ENCODE data around the gene BEND2. TPM values are rescaled to one million over a fixed set of nuclear protein-coding genes. Genes with fewer than 3 reads are reported as not detected.

Gene BEND2
- total RNA-seq, 1 experiment from 2014 or later, result not detected

GRCh38 chrX:18228069-18228468 is 7.4 kb upstream of the BEND2 start:
- no peaks in the 10 kb centered on the region for H3K36me3 ChIP-seq (ENCODE audit: low read depth)
- H3F3A ChIP-seq (ENCODE audit: insufficient read depth, low read depth), result no peaks in the 10 kb centered on the region
- H3K4me2 ChIP-seq, result no peak overlapping the region
- no peaks in the 10 kb centered on the region for H3K79me2 ChIP-seq (ENCODE audit: low read depth)
- peaks cover 21% of the 10 kb centered on the region for H3K27me3 ChIP-seq (ENCODE audit: insufficient read depth, low read depth)
- no peak overlapping the region for H2AFZ ChIP-seq
- ChIA-PET CTCF (no interaction called here), POLR2A (ENCODE audit: unreplicated experiment) (no interaction called here)
- intact Hi-C loops (cut with micrococcal nuclease; ENCODE audit: unreplicated experiment), result no loop called here
- no peak for DNase-seq
- no peaks in the 10 kb centered on the region for H3K4me1 ChIP-seq (replicated peaks; ENCODE audit: insufficient read depth)
- TF ChIP-seq EZH2 (IDR thresholded peaks at IDR 0.05; ENCODE audit: low read depth), result no peak
- TF ChIP-seq CTCF (conservative IDR thresholded peaks at IDR 0.05), result no peak
- H3K27ac ChIP-seq, result no peak overlapping the region
- no peak overlapping the region for H3K4me3 ChIP-seq
- H4K20me1 ChIP-seq (ENCODE audit: insufficient read depth), result no peaks in the 10 kb centered on the region
- BruUV-seq (replicated peaks), result no TSS peak
- H3K9me2 ChIP-seq (ENCODE audit: insufficient read depth), result no peaks in the 10 kb centered on the region
- H3K9me3 ChIP-seq (ENCODE audit: insufficient read depth, low read depth), result no peaks in the 10 kb centered on the region

GRCh38 chrX:18227458-18227857 is 6.8 kb upstream of the BEND2 start:
- no peak for TF ChIP-seq EZH2 (IDR thresholded peaks at IDR 0.05; ENCODE audit: low read depth)
- H3K36me3 ChIP-seq (ENCODE audit: low read depth), result no peaks in the 10 kb centered on the region
- H3K4me2 ChIP-seq, result no peak overlapping the region
- H3K27ac ChIP-seq, result no peak overlapping the region
- H3K9me2 ChIP-seq (ENCODE audit: insufficient read depth), result no peaks in the 10 kb centered on the region
- BruUV-seq (replicated peaks), result no TSS peak
- H3K27me3 ChIP-seq (ENCODE audit: insufficient read depth, low read depth), result peaks cover 17% of the 10 kb centered on the region
- no peak overlapping the region for H2AFZ ChIP-seq
- H4K20me1 ChIP-seq (ENCODE audit: insufficient read depth), result no peaks in the 10 kb centered on the region
- intact Hi-C loops (cut with micrococcal nuclease; ENCODE audit: unreplicated experiment), result no loop called here
- H3K9me3 ChIP-seq (ENCODE audit: insufficient read depth, low read depth), result no peaks in the 10 kb centered on the region
- H3K79me2 ChIP-seq (ENCODE audit: low read depth), result no peaks in the 10 kb centered on the region
- H3K4me1 ChIP-seq (replicated peaks; ENCODE audit: insufficient read depth), result no peaks in the 10 kb centered on the region
- no peak for DNase-seq
- no peak overlapping the region for H3K4me3 ChIP-seq
- CTCF ChIA-PET, result no interaction called here
- no peaks in the 10 kb centered on the region for H3F3A ChIP-seq (ENCODE audit: insufficient read depth, low read depth)
- POLR2A ChIA-PET (ENCODE audit: unreplicated experiment), result no interaction called here

DNA sequence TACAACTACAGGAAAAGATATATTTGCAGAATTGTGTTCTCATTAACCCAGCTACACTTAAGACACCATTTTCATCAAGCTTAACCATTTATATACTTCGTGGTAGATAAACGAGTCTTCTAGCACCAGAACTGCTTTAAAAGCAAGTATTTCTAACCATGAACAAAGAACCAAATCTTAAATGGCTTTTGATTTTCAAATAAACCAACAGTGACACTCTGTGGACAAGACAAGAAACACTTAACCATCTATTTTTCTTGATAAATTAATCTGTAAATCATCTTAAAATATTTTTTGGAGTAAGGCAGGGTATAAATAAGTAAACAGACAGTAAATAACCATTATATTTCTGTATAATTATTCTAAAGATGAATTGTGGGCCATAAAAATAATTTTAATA is 10.2 kb downstream of the BEND2 start:
- Histone ChIP-seq H3K9me3 (ENCODE audit: insufficient read depth, low read depth) (no peaks in the 10 kb centered on the region), H3K9me2 (ENCODE audit: insufficient read depth) (no peaks in the 10 kb centered on the region), H3K27me3 (ENCODE audit: insufficient read depth, low read depth) (peaks cover 13% of the 10 kb centered on the region; the same call in 1 of the 2 replicates), H3K27ac (no peak overlapping the region), H3K4me2 (no peak overlapping the region), H3K79me2 (ENCODE audit: low read depth) (no peaks in the 10 kb centered on the region), H3K4me3 (no peak overlapping the region), H3K4me1 (replicated peaks; ENCODE audit: insufficient read depth) (no peaks in the 10 kb centered on the region), H2AFZ (no peak overlapping the region), H4K20me1 (ENCODE audit: insufficient read depth) (no peaks in the 10 kb centered on the region), H3F3A (ENCODE audit: insufficient read depth, low read depth) (no peaks in the 10 kb centered on the region), H3K36me3 (ENCODE audit: low read depth) (no peaks in the 10 kb centered on the region)
- DNase-seq, result no peak
- BruUV-seq (replicated peaks), result no TSS peak
- intact Hi-C loops (cut with micrococcal nuclease; ENCODE audit: unreplicated experiment), result no loop called here
- no peak for TF ChIP-seq EZH2 (IDR thresholded peaks at IDR 0.05; ENCODE audit: low read depth)
- TF ChIP-seq CTCF (conservative IDR thresholded peaks at IDR 0.05), result peak; percentile 56
- POLR2A ChIA-PET (ENCODE audit: unreplicated experiment), result no interaction called here
- CTCF ChIA-PET, result no interaction called here

DNA sequence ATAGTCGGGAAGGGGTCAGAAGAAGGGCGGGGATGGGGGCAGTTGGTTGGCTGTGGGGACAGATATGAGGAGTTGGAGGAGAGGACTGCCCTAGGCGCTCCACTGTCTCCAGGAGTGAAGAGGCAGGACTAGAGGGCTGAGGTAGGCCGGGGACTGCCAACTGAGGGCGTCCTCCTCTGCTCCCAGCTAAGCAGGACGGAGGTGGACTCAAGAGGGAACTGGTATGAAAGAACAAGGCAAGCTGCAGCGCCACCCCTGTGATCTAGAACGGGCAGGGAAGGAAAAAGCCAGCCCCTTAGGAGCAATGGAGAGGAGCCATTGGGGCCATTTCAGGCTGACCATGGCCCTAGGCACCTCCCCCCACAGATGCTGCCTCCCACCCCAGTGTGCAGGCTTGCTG is 14.0 kb downstream of the BEND2 start:
- no peaks in the 10 kb centered on the region for H3K9me2 ChIP-seq (ENCODE audit: insufficient read depth)
- H3K4me1 ChIP-seq (replicated peaks; ENCODE audit: insufficient read depth), result no peaks in the 10 kb centered on the region
- ChIA-PET CTCF (interaction anchor here (0.7 kb wide), 1 partner anchor 341 kb away, joined by 3 read pairs; no protein-coding TSS in a partner anchor), POLR2A (ENCODE audit: unreplicated experiment) (no interaction called here)
- peaks cover 26% of the 10 kb centered on the region for H3K27me3 ChIP-seq (ENCODE audit: insufficient read depth, low read depth)
- H3K27ac ChIP-seq, result no peak overlapping the region
- no peaks in the 10 kb centered on the region for H3K9me3 ChIP-seq (ENCODE audit: insufficient read depth, low read depth)
- no peak overlapping the region for H3K4me3 ChIP-seq
- H2AFZ ChIP-seq, result no peak overlapping the region
- intact Hi-C loops (cut with micrococcal nuclease; ENCODE audit: unreplicated experiment), result no loop called here
- H3K4me2 ChIP-seq, result no peak overlapping the region
- TF ChIP-seq EZH2 (IDR thresholded peaks at IDR 0.05; ENCODE audit: low read depth) (no peak), CTCF (conservative IDR thresholded peaks at IDR 0.05) (no peak)
- H3F3A ChIP-seq (ENCODE audit: insufficient read depth, low read depth), result no peaks in the 10 kb centered on the region
- no peak for DNase-seq
- H4K20me1 ChIP-seq (ENCODE audit: insufficient read depth), result no peaks in the 10 kb centered on the region
- no TSS peak for BruUV-seq (replicated peaks)
- H3K36me3 ChIP-seq (ENCODE audit: low read depth), result no peaks in the 10 kb centered on the region
- no peaks in the 10 kb centered on the region for H3K79me2 ChIP-seq (ENCODE audit: low read depth)

Measured in PC-9 (cell line).